GM19452 (cell line): ENCODE data around the gene ANKRD10.

Experiments
- ATAC-seq: cut with Tn5 transposase; IDR thresholded peaks from one replicate; pipeline ENCODE4 v1.9.1; 2021; ENCODE audit not compliant: unreplicated experiment

Gene ANKRD10

GRCh38 chr13:110835721-110836604 lies 78.9 kb downstream of the ANKRD10 start:
- ATAC-seq: no peak

- no peak for ATAC-seq
Measured at GRCh38 chr13:110834572-110834971, 80.3 kb downstream of the ANKRD10 start.

- ATAC-seq: no peak
Measured at GRCh38 chr13:110832531-110832930, 82.3 kb downstream of the ANKRD10 start.

GRCh38 chr13:110832205-110832479 lies 82.7 kb downstream of the ANKRD10 start:
- ATAC-seq: no peak

- no peak for ATAC-seq
Measured at GRCh38 chr13:110831437-110832204, 83.2 kb downstream of the ANKRD10 start.

- ATAC-seq: no peak
Measured at GRCh38 chr13:110830800-110831371, 84.0 kb downstream of the ANKRD10 start.

- no peak for ATAC-seq
Measured at GRCh38 chr13:110830331-110830730, 84.5 kb downstream of the ANKRD10 start.

GRCh38 chr13:110829486-110829885 lies 85.4 kb downstream of the ANKRD10 start:
- no peak for ATAC-seq

- no peak for ATAC-seq
Measured at GRCh38 chr13:110828705-110829104, 86.2 kb downstream of the ANKRD10 start.
